NCI-H2029 (cell line): ENCODE measurements around the gene PPP1CA.
"Not testable (repeated sequence)": the region's sequence is repeated elsewhere in the genome, so short reads cannot be mapped to it uniquely, and the experiment has no call there.

Experiments used
- DNase-seq: peaks from one replicate; lab custom pipeline; 2025; lab: John Stamatoyannopoulos, UW

The PPP1CA gene

DNA sequence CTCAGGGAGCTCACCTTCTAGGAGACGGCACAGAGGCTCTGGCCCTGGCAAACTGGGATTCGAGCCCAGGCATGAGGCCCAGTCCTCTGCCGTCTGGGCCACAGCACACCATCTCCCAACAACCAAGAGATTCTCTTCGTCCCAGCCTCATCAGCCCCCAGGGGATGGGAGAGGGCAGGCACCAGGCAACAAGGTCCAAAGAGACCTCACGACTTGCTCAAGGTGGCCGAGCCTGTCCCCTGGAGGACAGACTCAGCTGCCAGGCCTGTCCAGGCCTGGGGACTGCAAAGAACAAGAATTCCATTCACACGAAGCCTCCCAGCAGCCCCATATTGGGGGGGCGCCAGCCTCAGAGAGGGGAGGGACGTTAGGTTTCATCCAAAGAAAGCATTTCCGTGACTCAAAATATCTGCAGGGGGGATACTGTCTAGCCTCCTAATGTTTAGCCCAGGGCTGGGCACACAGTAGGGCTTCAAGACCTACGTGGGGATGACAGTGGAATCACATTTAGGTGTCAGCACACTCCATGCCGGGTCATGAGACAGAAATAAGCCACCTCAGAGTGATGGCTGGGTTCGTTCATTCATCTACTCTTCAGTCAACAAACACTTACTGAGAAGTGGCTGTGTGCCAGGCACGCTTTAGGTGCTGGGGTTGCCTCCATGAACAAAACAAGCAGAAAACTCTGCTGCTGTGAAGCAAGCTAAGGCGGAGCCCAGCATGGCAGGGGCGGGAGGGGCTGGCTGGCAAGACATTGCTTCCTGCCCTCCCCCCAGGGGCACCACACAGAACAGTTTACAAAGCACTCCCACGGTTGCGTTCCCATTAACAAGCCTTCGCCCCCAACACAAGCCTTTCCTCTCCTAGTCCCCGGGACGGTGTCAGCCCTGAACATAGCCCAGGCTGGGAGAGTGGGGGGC is 15.0 kb upstream of the PPP1CA start:
- DNase-seq, result peak; percentile 80

DNA sequence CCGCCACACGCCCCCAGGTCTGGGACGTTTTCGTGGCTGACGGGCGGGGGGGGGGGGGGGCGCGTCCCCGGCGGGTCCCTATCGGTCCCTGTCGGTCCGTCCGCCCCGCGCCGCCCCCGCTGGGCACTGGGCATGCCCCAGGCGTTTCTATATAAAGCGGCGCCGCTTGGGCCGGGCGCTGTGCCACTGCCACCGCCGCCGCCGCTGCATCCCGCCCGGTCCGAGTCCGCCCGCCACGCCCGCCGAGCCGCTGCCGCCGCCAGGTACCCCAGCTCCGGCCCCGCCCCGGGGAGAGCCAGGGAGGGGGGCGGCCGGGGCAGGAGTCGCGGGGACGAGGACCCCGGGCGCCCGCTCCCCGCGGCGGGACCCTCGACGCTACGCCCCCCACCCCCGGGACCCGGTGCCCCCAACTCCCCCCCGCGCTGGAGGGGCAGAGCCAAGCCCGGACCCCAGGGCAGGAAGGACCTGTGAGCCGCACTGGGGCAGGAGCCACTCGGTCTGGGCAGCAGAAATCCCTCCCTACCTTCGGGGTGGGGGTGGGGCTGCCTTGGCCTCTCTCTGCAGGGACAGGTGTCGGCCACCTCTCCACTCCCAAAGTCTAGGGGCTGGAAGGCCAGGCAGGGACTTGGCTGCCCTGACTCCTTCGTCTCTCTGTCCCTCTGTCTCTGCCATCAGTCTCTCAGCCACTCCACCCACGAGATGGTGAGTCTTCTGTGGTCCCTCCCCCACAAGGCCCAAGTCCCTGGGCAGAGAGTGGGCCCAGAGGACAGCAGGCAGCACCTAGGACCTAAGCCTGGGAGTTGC is 14.0 kb upstream of the PPP1CA start, which contains the start of gene CARNS1:
TSS of gene CARNS1 (plus strand) at position 178 of the 804 bp plus-strand sequence. CDS start at position 700, 522 bp downstream.
- peak; percentile 18 for DNase-seq

DNA sequence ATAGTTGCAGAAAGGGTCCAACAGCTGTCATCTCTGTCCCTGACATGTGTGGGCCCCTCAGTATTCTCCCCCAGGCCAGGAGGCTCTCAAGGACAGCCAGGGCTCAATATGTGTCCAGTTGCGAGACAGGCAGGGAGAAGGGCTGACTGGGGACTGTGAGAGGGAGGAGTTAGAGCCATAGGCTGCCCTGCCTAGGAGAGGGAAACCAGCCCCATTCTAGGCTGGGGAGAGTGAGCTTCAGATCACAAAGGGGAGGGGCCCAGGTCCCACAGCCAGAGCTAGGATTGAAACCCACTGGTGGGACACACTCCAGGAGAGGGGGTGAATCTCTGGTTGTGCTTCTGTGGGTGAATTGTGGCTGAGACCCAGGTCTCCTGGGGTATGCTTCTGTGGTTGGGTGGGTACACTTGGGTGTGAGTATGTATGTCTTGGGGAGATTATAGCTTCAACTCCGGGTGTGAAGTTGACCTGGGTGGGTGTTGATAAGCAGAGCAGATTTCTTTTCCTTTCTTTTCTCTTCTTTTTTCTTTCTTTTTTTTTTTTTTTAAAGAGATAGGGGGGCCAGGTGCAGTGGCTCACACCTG is 11.7 kb upstream of the PPP1CA start:
- DNase-seq, result no peak

DNA sequence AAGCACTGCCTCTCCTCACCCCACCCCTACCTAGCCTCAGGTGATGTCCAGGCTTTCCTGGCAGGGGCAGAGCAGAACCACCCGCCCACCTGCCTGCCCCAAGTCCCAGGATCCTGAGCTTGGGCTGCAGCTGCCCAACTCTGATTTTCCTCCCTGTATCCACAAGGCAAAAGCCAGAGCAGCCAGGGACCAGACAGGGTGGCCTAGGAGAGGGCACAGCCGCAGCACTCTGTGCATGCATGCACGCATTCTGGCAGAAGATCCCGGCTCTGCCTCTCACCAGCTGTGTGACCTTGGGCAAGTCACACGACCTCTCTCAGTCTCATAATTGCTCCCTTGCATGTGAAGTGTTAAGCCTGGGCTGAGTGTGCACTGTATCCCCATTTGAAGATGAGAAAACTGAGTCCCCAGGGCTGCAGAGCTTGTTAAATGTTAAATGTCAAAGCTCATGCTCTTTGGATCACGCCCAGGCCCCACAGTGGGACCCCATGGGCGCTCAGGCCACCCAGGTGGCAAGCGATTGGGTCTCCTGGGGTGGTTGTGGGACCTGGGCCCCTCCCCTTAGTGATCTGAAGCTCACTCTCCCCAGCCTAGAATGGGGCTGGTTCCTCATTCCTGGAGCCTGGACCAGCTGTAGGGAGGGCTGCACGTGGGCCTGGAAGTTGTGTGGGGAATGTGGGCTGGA is 11.0 kb upstream of the PPP1CA start:
- no peak for DNase-seq

DNA sequence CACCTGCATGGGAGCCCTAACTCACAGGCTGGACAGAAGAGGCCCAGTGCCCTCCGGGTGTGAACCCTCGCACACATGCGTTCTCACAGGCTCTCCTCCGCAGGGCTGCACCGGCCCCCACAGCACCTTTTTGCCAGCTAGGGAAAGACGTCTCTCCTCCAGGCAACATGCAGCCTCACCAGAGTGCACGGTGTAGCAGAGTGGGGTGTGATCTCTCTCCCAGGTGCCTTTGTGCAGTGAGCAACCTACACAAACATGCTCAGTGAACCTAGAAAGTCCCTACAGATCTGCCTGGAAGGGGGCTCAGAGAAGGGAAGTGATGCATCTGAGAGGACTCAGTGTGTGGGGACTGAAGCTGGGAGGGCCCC is 10.1 kb upstream of the PPP1CA start:
- DNase-seq, result no peak

DNA sequence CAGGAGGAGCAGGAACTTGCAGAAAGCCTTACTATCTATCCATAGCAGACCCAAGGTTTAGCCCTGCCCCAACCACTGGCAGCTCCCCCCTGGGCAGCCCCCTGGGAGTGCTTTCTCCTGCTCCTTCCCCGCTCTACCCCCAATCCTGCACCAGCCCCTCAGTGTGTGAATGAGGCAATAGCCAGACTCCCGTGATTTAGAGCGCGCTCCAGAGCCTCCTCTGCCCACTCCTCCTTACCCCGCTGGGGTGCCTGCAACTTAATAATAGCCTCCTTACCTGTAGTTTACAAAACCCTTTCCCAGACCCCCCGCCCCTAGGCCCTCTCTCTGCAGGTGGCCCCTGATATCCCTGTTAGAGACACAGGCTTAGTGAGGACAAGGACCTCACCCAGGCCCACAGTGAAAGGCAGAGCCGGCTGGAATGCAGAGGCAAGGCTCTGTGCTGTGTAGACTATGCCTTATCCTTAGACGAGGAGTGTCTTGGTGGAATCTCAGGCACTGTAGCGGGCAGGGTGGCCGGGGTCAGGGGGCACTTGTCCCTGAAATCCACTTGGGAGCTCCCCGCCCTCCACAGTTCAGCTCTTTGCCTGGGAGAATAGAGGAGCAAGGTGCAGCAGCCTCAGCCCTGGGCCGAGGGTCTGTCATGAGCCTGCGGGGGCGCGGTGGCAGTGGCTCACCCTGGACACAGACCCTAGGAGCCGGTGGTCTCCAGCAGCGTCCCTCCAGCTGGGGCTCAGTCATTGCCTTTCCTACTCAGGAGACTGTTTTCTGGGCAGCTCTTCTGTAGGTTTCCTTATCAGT is 9.5 kb upstream of the PPP1CA start:
- DNase-seq, result no peak

DNA sequence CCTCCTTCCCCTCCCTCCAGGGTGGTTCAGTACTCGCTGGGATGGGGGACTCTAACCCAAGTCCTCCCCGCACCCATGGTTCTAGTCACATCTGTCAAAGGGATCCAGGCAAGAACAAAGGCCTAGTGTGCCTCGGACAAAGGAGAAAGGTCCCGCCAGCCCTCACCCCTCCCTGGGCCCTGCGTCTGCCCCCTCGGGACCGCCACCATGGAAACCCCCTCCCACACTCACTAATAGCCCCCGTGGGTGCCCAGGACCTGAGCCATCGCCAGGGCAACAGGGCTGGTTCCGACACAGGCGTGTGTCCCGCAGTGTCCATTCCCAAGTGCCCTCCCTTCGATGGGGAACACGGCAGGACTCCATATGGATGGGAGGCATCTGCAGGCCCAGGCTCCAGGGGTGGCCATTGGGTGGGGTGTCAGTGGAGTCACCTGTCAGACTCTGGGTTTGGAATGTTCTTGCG is 8.7 kb upstream of the PPP1CA start:
- DNase-seq, result no peak

DNA sequence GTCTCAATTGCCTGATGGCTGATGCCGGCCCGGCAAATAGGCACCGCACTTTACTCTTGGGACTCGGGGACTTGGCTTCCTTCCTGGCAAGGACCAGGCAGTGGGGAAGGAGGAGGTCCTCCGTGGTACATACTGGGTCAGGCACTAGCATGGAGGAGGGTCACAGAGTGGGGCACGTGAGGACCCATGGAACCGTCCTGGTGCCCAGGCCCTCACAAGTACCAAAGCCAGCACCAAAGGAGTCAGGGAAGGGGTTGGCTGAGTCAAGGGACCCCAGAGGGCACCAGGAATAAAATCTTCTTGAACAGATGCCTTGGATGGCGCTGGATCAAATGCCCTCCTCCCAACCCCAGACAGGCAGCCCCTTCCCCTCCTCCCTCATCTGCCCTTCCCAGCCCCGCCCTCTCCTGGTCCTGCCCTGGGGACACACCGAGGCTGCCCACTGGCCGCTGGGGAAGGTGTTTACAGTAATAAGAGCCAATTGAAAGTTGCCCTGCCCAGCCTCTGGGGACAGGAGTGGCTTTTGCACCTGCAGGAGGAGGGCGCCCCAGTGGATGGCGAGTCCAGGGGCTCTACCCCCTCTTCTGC is 8.2 kb upstream of the PPP1CA start:
- DNase-seq, result no peak

DNA sequence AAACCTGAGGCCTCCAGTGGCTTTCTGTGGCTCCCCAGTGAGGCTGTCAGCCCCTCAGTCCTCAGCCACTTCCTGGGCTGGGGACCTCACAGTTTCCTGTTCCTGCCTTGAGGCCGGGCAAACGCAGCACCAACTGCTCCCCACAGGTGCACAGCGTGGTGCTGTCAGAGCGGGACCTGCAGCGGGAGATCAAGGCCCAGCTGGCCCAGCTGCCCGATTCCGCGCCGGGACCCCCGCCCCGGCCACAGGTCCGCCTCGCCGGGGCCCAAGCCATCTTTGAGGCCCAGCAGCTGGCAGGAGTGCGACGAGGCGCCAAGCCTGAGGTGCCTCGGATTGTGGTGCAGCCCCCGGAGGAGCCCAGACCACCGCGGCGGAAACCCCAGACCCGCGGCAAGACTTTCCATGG is 7.6 kb upstream of the PPP1CA start:
- DNase-seq, result no peak

DNA sequence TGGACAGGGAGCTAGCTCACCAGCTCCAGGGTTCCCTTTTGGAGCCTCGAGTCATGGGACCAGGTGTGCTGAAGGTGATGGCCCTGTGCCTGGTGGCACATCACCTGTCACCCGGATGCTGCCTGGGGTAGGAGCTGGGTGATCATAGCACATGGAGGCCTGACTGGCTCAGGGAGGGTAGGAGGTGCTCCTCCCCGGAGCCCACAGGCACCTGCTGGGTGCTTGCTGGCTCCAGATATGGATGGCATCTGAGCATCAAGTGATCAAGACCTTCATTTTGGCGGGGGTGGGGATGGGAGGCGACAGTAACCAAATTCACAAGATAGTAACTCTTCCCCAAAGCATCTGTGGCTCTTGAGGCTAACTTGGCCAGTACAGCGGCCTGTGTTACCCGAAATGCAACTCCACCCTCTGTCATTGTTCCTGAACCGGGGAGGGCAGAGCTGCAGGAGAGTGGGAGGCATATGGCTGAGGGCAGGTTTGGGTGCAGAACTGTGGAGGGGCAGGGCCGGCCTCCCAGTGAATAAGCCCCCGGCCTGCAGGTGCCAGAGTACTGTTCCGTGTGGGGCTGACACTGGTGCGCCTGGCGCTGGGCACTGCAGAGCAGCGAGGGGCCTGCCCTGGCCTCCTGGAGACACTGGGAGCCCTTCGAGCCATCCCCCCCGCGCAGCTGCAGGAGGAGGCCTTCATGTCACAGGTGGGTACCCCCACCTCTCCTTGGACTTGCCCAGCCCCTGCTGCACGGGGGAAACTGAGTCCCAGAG is 7.0 kb upstream of the PPP1CA start:
- DNase-seq, result no peak

DNA sequence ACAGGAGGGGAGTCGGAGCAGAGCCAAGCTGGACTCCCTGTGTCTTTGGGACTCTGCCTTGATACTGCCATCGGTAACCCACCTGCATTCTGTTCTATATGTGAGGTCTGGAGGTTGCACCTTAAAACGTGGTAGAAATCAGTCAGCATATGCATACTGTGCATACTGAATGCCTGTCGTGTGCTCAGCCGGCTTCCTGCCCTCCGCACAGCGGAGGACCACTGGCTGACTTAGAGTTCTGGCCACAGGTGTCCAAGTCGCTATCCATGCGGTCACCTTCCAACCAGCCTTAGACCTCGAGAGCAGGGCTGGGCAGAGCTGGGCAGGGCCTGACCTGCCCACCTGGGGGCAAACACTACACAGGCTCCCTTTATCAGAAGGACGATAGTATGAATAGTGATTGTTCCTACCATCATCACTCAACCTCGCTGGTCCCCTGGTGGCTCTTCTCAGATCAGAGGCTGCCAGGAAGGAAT is 6.1 kb upstream of the PPP1CA start:
- DNase-seq, result no peak

DNA sequence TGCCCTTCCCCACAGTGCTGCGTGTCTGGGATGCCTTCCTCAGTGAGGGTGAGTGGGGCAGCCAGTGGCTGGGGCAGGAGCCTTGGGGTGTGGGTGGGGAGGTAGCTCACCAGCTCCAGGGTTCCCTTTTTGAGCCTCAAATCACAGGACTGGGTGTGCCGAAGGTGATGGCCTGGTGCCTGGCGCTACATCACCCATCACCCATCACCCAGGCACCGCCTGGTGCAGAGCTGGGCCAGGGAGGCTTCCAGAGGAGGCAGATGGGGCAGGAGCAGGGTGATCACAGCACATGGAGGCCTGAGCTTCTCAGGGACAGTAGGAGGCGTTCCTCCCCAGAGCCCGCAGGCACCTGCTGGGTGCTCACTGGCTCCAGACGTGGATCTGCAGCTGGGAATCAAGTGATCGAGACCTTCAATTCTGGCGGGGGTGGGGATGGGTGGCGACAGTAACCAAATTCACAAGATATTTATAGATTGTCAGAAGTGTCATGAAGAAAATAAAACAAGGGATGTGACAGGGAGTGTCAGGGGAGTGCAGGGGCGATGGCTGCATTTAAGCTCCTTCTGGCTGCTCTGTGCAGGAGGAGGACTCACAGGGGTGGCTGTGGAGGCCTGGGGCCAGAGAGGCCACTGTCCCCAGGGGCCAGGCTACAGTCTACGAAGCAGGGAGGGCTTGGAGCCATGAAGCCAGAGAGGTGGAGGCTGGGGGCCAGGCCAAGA is 5.5 kb upstream of the PPP1CA start:
- DNase-seq, result no peak

DNA sequence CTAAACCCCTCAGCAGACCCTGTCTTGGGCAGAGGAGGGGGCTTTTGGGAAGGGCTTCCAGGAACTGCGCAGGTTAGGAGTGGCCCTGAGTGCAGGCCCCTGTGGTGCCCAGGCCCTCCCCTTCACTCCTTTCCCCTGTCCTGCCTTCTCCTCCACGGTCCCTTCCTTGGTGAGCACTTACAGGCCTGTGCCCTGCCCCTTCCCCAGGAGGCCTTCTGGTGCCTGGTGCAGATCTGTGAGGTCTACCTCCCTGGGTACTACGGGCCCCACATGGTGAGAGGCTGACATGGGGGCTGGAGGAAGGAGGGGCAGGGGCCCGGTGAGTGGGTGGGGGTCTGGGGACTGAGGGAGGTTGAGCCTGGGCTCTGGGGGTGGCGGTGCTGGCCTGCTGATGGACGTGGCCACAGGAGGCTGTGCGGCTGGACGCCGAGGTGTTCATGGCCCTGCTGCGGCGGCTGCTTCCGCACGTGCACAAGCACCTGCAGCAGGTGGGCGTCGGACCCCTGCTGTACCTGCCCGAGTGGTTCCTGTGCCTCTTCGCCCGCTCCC is 4.8 kb upstream of the PPP1CA start:
- no peak for DNase-seq

DNA sequence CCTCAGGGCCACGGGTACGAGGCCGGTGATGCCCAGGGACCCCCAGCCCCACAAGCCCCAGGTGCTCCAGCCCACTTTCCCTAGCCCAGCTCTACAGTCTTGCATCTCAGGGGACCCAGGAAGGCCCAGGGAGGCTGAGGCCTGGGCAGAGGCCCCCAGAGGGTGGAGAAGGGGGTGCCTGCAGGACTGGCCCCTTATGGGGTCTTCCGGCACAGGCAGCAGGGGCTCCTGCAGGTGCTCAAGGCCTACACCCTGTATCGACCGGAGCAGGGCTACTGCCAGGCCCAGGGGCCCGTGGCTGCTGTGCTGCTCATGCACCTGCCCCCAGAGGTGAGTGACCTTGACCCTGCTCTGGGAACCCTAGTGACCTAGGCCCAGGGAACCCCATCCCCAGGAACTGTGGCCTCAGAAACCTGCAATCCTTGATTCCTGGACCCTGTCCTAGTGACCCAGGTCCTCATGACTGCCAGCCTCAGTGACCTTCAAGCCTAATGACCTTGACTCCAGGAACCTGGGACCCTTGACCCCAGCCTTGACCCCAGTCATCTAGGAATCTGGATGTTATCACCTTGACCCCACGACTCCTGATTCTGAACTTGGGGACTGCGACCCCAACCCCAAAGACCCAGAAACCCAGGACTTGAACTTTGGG is 4.2 kb upstream of the PPP1CA start:
- DNase-seq, result no peak

DNA sequence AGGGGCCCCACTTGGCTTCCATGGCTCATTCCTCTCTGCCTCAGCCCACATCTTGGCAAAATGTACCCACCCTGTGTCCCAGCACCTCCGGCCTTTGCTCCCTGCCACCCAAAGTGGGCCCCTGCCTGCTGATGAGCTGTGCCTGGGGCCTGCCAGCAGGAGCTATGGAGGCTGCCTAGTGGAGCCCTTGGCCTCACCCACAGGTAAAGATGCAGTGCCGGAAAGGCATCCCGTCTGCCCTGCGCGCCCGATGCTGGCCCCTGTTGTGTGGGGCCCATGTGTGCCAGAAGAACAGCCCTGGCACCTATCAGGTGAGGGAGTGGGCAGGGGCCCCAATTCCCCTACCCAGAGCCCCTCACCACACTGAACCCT is 3.5 kb upstream of the PPP1CA start:
- DNase-seq, result no peak

DNA sequence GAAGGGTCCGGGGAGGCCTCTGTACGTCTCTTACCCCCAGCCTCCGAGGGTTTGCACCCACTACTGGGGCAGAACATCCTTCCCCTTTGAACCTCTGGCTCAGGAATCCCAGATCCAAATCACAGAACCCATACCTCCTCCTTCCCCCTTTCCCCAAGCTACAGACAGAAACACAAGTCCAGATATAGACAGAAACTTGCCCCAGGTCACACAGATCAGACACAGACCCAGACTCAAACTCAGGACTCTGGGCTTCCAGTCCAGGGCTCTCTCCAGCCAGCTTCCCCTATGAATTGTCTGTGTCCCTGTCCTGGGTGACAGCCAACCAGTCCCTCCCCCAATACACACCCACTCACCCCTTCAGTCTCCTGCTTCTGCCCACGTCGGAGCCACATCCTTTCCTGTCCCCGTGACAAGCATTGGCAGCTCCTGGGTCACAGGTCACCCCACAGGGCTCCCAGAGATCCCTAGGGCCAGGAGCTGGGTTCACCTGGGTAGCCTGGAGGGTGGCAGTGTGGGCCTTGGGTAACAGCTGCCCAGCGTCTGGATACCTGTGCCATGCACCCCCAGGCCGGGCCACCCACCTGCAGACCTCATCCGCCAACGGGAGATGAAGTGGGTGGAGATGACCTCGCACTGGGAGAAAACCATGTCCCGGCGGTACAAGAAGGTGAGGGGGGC is 3.0 kb upstream of the PPP1CA start:
- no peak for DNase-seq

DNA sequence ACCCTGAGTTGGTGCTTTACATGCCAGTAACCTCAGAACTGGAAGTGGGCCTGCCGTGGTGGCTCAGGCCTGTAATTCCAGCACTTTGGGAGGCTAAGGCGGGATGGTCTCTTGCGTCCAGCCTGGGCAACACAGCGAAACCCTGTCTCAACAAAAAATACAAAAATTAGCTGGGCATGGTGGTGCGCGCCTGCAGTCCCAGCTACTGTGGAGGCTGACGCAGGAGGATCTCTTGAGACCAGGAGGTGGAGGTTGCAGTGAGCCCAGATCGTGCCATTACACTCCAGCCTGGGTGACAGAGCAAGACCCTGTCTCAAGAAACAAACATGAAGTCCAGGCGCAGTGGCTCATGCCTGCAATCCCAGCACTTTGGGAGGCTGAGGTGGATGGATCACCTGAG is 1.4 kb upstream of the PPP1CA start:
- DNase-seq, result not testable (repeated sequence)
